K562 (cell line): ENCODE data around the gene FUNDC1. TPM values are rescaled to one million over a fixed set of nuclear protein-coding genes. Genes with fewer than 3 reads are reported as not detected.
A peak's percentile ranks its signal among the peaks of the same experiment; 100 is the strongest.

Experiments used
- ATF2 ChIP-seq: sonication (generic); formaldehyde crosslinking; IDR thresholded peaks from 2 replicates; pipeline ENCODE4 v1.8.1; 2022; ENCODE audit warnings: missing genetic modification reagents
- BMI1 ChIP-seq: fragments of 150-350 bp; IDR thresholded peaks from 2 replicates; pipeline ENCODE4 v1.6.1; 2014; ENCODE audit warnings: low read length
- COPS2 ChIP-seq: fragments of 450-650 bp; conservative IDR thresholded peaks from 2 replicates; pipeline ENCODE4 v1.6.1; 2016; ENCODE audit warnings: mild to moderate bottlenecking, moderate library complexity
- EP300 ChIP-seq: IDR thresholded peaks from 2 replicates; pipeline ENCODE4 v1.6.1; 2012; ENCODE audit warnings: low read length, improper control_type of control experiment
- EZH2 ChIP-seq: IDR thresholded peaks from 2 replicates; pipeline ENCODE4 v1.6.1; 2012; ENCODE audit warnings: low read depth, mild to moderate bottlenecking, inconsistent platforms, low read length, borderline replicate concordance
- HBP1 ChIP-seq: fragments of 450-650 bp; formaldehyde crosslinking; IDR thresholded peaks from 2 replicates; pipeline ENCODE4 v1.4.0; 2022; ENCODE audit warnings: missing genetic modification characterization
- HCFC1 ChIP-seq: IDR thresholded peaks from 2 replicates; pipeline ENCODE4 v1.6.1; 2012; ENCODE audit warnings: low read depth, low read length, improper control_type of control experiment
- NEUROD1 ChIP-seq: fragments of 150-350 bp; IDR thresholded peaks from 2 replicates; pipeline ENCODE4 v1.6.1; 2014; ENCODE audit warnings: borderline replicate concordance, low read length, low read depth; ENCODE audit not compliant: partially characterized antibody
- RBM15 ChIP-seq: fragments of 200-400 bp; formaldehyde crosslinking; IDR thresholded peaks from 2 replicates; pipeline ENCODE4 v1.6.1; 2018; ENCODE audit warnings: mild to moderate bottlenecking, low read length, moderate library complexity; ENCODE audit not compliant: insufficient read depth
- STAT6 ChIP-seq: sonication (generic); formaldehyde crosslinking; IDR thresholded peaks from 2 replicates; pipeline ENCODE4 v1.8.1; 2023; ENCODE audit warnings: mild to moderate bottlenecking, missing genetic modification reagents
- TAL1 ChIP-seq: fragments of 450-650 bp; IDR thresholded peaks from 2 replicates; pipeline ENCODE4 v1.6.1; 2016; ENCODE audit warnings: mild to moderate bottlenecking
- USF2 ChIP-seq: sonication (generic); formaldehyde crosslinking; IDR thresholded peaks from 2 replicates; pipeline ENCODE4 v1.5.0; 2020; ENCODE audit warnings: missing genetic modification reagents
- ZNF75A ChIP-seq: fragments of 450-650 bp; formaldehyde crosslinking; IDR thresholded peaks from 2 replicates; pipeline ENCODE4 v1.4.0; 2020; ENCODE audit warnings: mild to moderate bottlenecking
- polyA plus RNA-seq, 8 experiments: library from polyadenylated mRNA; depleted of rRNA in 4 of 8; stranded (reverse) in 5 of 8; unstranded in 3 of 8; fragments of >200 nt; fragmentation: Nextera tagmentation in 2 of 8; fragmentation: Illumina TruSeq in 1 of 8; extraction: Ambion mirVana in 2 of 8; extraction: Trizol in 1 of 8; gene quantifications; 2 replicates each; pipeline versions ENCODE4 v1.2.1 to v1.2.3, GENCODE V29; 2011 to 2014; ENCODE audit warnings: inconsistent platforms in 1 of 8, missing spikeins in 1 of 8
- total RNA-seq, 7 experiments: library from RNA; depleted of rRNA in 6 of 7; stranded (reverse); fragments of >200 nt in 6 of 7; fragmentation: Illumina TruSeq in 2 of 7; extraction: Trizol in 2 of 7; gene quantifications; 2 replicates each; pipeline versions ENCODE4 v1.2.1 to v1.2.3, GENCODE V29; 2011 to 2021; ENCODE audit warnings: low replicate concordance in 1 of 7
- TF ChIP-seq, protein P1 (sequence below), 2 experiments: fragments of 450-650 bp in 1 of 2; IDR thresholded peaks; 2 replicates each; pipeline ENCODE4 v1.6.1; 2011 to 2017; ENCODE audit warnings: low read depth in 2 of 2, antibody characterized with exemption in 1 of 2, borderline replicate concordance in 1 of 2, low read length in 1 of 2, mild to moderate bottlenecking in 1 of 2, mixed read lengths in 1 of 2; ENCODE audit not compliant: control insufficient read depth in 1 of 2
- TF ChIP-seq, protein P2 (sequence below): fragments of 250-450 bp; sonication (Bioruptor Pico); IDR thresholded peaks from 2 replicates; pipeline ENCODE4 v1.8.0; 2022; ENCODE audit warnings: inconsistent platforms, mild to moderate bottlenecking, moderate library complexity, borderline replicate concordance

Gene FUNDC1
- total and polyA plus RNA-seq, 9 of the 15 experiments (the other 6 are each of a cell fraction or from before 2014, with no cell fraction given), result 15.6 to 59.1 (median 29.3) TPM

GRCh38 chrX:44484607-44485146 lies 58.0 kb downstream of the FUNDC1 start (continued):
- TF ChIP-seq NEUROD1, result no peak
- TF ChIP-seq USF2 (CRISPR knock-in tag), result 0 out of 2 replicates have a peak, but pooled peaks have one; percentile 38
- TF ChIP-seq COPS2, result no peak
- TF ChIP-seq, protein P1, sequence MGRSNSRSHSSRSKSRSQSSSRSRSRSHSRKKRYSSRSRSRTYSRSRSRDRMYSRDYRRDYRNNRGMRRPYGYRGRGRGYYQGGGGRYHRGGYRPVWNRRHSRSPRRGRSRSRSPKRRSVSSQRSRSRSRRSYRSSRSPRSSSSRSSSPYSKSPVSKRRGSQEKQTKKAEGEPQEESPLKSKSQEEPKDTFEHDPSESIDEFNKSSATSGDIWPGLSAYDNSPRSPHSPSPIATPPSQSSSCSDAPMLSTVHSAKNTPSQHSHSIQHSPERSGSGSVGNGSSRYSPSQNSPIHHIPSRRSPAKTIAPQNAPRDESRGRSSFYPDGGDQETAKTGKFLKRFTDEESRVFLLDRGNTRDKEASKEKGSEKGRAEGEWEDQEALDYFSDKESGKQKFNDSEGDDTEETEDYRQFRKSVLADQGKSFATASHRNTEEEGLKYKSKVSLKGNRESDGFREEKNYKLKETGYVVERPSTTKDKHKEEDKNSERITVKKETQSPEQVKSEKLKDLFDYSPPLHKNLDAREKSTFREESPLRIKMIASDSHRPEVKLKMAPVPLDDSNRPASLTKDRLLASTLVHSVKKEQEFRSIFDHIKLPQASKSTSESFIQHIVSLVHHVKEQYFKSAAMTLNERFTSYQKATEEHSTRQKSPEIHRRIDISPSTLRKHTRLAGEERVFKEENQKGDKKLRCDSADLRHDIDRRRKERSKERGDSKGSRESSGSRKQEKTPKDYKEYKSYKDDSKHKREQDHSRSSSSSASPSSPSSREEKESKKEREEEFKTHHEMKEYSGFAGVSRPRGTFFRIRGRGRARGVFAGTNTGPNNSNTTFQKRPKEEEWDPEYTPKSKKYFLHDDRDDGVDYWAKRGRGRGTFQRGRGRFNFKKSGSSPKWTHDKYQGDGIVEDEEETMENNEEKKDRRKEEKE (IDR thresholded peaks at IDR 0.05; ENCODE audit: borderline replicate concordance in 1 of 2, control insufficient read depth in 1 of 2, low read depth in 2 of 2, low read length in 1 of 2), result no peak
- TF ChIP-seq ATF2 (CRISPR knock-in tag), result no peak
- peak; percentile 62 for TF ChIP-seq TAL1
- TF ChIP-seq ZNF75A, result no peak
- TF ChIP-seq, protein P2, sequence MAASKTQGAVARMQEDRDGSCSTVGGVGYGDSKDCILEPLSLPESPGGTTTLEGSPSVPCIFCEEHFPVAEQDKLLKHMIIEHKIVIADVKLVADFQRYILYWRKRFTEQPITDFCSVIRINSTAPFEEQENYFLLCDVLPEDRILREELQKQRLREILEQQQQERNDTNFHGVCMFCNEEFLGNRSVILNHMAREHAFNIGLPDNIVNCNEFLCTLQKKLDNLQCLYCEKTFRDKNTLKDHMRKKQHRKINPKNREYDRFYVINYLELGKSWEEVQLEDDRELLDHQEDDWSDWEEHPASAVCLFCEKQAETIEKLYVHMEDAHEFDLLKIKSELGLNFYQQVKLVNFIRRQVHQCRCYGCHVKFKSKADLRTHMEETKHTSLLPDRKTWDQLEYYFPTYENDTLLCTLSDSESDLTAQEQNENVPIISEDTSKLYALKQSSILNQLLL, result no peak
- TF ChIP-seq STAT6, result no peak
- no peak for TF ChIP-seq EZH2
- no peak for TF ChIP-seq HCFC1
- no peak for TF ChIP-seq RBM15
- TF ChIP-seq BMI1, result no peak
- TF ChIP-seq HBP1, result no peak
- TF ChIP-seq EP300, result peak; percentile 56
